HG03457 (cell line): Measurements from ENCODE around the gene LMO4.
A peak's percentile ranks its signal among the peaks of the same experiment; 100 is the strongest.

Experiments used
- ATAC-seq: cut with Tn5 transposase; IDR thresholded peaks from one replicate; pipeline ENCODE4 v1.9.1; 2021; ENCODE audit warnings: moderate number of reproducible peaks; ENCODE audit not compliant: unreplicated experiment

LMO4 gene, protein sequence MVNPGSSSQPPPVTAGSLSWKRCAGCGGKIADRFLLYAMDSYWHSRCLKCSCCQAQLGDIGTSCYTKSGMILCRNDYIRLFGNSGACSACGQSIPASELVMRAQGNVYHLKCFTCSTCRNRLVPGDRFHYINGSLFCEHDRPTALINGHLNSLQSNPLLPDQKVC

DNA sequence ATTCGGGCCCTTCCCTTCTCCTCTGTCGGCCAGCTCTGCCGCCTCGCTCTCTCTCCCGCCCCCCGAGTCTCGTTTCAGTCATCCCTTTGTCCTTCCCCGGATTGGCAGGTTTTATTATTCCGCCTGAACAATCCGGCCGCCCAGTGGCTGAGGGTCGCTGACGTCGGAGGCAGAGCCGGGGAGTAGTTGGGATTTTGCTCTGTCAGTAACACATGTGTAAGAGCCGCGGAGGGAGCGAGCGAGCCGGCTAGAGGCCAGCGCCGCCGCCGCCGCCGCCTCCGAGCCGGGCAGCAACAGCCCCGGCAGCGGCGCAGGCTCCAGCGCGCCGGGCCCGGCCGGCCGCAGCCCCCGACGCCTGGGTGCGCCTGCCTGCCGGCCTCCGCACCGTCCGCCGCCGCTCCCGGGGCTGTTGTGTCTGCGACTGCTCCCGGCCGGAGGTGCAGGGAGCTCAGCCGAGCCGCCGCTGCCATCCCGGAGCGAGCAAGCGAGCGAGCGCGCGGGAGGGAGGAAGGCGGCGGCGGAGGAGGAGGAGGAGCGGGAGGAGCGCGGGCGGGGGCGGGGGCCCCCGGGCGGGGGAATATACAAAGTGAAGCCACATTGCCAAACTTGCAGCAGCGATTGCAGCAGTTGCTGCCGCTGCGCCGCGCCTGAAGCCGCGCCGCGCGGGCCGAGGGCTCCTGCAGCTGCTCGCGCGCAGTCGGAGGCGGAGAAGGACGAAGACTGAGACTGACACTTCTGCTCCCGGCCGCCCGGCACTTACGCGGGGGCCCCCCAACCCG is at the start of gene LMO4:
LMO4 (plus strand) TSS at position 609 of the 779 bp plus-strand sequence. CDS start 3,136 bp downstream, outside the sequence.
- ATAC-seq: peak; percentile 80

DNA sequence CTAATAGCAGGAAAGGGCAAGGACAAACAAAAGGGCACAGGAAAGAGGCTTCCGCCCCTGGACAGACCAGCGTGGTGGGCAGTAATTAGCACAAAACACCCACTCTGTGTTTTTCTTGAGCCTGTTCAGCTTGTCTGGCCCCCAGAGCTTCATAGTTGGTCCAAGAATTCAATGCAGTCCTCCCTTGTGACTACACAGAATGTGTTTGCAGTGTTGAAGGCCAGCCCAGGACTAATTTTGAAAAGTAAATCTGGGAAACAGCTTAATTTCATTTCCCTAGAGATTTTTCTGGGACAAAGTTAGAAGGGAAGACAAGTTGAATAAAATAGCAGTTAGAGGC is 49.2 kb upstream of the LMO4 start:
- ATAC-seq: no peak

DNA sequence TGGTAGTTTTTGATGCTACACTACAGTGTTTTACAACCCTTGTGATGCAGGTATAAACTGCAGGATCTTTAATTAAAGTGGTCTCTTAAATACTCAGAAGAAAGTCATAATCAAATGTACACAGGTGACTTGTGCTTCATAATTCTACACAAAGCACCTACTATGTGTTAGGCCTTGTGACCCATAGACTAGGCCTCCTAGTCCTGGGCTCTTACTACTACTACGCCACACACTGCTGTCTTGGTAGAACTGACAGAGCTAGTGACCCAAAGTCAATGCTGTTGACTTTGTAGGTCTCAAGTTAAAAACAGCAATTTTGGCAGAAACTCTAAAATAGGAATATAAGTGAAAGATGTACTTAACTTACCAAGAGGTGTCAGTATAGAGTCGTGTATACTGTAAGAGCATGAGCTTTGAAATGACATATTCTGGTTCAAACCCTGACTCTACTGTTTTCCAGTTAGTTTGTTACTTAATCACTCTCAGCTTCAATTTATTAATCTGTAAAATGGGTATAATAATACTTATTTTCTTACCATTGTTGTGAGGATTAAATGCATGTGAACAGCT is 48.6 kb upstream of the LMO4 start:
- no peak for ATAC-seq

DNA sequence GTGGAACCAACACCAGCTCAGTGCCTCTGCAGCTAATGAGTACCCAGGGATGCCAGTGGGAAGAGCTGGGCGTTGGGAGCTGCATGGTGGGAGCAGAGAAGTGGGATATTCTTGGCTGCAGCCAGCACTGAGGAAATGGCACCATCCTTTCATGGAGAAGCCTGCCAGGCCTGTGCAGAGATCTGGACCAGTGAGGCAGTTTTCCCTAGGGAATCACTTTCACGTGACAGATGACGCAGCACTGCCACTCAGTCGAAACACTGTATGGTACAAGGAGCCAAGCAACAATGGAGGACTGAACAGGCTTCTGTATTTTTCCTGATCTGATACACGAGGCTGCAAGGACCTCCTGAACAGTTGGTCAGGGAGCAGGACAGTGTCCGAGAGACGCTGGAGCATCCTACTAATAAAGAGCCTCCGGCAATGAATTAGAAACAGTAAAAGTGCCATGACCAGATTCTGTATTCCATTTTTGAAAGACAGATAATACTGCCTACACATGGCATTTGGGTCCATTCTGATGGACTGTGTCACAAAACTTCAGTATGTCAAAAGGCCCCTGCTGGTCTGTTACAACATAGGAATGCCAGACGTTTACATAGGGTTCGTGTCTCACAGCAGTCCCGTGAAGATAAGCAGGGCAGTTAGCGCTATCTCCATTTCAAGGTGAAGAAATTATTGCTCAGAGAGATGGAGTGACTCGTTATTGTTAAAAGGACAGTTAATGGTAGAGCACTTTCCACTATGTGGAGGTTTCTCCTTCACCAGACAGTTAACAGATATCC is 44.0 kb upstream of the LMO4 start:
- ATAC-seq: no peak

DNA sequence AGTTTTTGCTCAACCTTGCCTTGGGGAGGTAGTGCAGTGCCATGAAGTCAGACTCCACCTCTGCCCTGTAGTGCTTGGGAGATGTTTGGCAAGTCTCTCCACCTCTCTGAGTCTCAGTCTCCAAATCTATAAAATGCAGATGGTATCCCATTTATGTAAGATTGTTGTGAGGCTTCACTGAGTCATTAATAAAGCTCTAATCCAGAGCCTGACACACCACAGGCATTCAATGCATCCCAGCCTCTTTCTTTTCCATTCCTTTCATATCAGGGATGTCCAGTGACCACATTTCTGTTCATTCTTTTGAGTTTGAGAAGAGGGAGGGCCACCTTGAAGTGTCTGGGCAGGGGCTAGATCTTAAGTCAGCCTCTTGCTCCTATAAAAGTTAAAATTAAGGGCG is 37.6 kb upstream of the LMO4 start:
- no peak for ATAC-seq

DNA sequence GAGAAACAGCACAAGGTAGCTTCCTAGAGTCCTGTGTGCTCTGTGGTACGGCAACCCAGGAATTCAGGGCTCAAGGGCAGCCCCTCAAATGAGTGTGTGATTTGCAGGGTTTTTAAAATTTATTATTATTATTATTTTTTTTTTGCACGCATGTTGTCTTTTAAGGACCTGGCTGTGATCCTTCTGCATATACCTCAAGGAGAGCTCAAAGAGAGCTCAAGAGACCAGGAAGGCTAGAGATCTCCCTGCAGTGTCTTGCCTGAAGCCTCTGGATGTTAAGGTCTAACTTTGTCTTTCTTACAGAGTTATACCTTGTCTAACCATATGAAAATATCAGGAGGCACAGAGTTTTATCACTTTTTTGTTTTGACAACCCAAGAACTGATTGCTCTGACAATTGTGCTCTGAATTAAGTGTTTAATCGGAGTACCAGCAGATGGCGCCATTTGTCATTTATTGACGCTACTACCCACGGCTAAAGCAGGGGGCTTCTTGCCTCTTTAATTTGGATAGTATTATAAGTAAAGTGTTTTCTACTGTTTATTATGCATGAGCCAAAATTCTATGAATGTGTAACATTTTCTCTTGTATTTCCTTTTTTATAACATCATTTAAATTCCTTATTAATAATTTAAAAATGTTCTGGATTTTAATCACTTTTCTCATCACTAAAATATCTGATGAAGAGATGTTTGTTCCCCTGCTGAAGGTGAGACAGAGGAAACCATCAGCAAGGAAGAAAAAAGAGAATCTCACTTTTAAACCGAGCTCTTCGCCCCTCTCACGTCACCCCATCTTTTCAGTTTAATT is 35.8 kb upstream of the LMO4 start:
- no peak for ATAC-seq

DNA sequence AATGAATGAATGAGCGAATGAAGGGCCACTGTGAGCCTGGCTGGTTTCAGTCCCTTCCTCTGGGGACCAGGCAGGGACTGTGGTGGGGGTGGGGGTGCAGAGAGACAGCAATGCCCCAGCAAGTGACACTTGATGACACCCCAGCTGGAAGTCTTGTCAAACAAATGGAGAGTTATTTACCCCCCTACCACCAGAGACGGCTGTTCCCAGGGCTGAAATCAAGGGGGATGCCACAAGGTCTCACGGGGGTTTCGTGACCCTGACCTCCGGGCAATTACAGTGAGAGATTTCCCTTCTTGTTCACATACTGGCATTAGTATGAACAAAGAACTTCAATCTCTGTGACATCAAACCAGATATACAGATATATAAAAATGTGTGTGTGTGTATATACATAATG is 34.0 kb upstream of the LMO4 start:
- ATAC-seq: no peak

DNA sequence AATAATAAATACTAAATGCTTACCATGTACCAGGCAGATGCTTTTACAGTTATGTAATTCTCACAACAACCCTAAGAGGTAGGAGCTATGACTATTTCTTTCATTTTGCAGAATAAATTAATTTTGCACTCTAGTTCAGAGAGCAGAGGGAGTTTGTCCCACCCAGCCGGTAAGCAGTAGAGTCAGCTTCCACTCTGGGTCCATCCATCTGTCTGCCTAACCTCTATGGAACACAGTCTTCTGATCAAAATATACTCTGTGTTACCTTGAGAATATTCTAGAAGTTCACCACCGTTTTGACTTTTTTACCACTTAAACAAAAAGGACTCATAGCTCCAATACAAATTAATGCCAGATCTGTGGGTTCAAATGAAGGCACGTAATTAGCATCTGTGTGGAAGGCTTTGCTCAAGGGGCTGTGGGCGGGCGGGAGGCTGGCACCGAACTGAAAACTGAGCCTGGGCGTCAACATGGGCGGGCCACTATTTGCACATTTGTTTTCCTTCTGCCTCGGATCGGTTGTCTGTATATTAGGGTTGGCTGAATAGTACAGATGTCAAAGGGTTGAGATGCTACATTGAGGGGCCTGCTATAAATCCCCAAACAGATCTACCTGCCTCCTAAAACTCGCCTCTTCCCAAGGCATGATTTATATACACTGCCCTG is 33.1 kb upstream of the LMO4 start:
- no peak for ATAC-seq

DNA sequence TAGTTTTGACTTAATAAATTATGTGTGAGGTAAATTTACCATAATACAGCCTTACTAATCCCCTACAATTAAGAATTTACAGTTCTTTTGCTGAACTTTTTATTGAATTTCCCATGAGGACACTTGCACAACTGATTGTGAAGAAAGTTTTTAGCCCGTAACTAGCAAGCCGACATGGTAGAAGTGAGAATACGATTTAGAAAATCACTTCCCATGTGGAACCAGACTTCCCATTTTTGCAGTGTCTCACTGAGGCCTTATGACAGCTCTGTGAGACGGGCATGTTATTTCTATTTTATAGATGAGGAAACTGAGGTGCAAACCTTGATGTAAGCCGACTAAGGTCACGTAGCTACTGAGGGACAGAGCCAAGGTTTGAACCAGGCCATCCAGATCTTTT is 32.5 kb upstream of the LMO4 start:
- no peak for ATAC-seq

DNA sequence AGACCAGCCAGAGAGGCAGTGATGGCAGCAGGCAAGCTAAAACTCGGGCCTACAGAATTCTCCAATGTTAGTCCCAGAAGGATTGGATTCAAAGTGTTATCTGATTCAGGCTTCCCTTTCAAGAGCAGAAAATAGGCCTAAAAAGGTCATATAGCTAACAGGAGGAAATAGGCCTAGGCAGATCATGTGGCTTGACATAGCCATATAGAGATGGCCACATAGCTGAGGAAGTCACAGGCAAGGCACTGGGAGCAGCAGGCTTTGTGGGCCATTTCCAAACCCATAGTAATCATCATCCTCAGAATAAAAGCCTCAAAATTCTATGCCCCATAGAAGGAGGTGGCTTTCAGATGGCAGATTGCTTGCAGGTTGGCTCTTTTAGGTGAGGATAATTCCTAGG is 29.0 kb upstream of the LMO4 start:
- no peak for ATAC-seq

DNA sequence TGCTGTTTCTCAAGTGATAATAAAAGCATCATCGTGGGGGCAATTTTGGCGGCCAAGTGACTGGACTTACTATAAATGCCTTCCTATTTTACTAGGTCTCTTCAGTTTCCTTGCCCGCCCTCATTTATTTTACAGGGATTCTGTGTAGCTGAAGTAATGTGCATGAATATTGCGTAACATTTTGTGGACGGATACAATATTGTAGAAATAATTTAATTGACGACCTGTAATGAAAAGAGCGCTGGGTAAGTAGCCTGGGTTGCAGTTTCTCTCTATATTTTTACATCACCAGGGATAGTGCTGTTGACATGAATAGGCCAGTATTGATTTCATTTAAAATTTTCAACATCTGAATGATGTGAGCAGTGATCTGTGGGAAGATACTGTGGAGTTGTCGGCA is 28.1 kb upstream of the LMO4 start:
- no peak for ATAC-seq

DNA sequence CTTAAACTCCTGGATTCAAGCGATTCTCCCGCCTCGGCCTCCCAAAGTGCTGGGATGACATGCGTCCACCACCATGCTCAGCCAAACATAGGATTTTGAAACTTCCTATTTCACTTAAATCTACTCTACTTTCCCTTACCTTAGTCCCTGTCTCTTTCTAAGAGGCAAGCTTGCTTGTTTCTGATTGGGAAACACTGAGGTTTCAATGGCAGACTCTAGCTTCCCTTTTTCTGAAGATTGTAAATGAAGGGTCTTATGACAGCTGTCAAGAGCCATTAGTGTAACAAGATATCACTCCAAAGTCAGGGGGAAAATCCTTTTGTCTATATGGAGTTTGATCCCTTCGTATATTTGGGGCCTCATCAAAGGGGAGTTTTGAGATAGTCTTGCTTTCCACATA is 23.5 kb upstream of the LMO4 start:
- no peak for ATAC-seq

DNA sequence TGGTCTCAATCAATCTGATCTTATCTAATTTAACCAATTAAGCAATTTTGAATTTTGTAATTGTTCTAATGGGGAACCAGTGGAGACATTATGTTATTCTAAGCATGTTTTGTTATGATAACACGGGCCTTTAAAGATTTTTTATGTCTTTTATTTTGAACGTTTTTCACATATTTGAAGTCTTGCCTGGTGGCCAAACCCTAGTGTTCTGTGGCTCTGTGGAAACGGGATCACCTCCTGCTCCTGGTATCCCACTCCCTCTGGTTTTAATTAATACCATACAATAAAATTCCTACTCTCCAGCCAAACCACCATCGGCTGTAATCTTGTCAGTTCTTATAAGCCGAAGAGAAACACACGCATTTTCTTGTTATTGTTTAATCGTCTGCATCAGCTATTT is 22.9 kb upstream of the LMO4 start:
- ATAC-seq: no peak

DNA sequence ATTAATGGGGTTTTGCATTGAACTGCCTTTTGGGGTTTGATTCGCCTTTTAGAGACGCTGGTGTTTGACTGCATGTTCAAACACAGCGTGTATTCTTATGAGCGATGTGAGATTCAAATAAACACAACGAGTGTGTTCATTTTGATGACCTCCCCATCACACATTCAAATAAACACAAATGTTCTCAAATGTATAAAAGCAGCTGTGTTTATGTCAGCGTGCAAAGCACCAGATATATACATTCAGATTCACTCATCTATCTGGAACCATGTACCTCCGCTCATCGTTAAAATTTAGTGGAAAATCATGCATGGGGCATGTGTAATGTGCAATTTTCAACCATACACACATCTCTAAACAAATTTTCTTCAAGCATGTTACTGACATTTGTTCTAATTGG is 21.4 kb upstream of the LMO4 start:
- no peak for ATAC-seq

DNA sequence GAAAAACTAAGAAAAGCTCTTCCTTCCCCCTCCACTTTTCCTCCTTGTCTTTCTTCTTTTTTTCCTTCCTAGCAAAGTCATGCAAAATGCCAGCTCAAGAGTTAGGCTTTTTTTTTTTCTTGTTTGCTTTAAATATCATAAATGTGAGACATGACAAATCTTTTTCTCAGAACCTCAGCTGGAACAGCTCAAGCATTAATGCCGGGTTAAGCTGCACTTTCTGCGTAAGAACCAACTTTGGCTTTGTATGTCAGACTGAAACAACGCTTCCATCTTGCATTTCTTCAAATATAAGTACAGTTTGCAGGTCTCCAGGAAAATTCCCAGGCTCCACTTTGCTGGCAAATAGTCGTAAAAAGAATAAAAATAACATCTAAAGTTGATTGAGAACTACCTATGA is 20.7 kb upstream of the LMO4 start:
- ATAC-seq: no peak

DNA sequence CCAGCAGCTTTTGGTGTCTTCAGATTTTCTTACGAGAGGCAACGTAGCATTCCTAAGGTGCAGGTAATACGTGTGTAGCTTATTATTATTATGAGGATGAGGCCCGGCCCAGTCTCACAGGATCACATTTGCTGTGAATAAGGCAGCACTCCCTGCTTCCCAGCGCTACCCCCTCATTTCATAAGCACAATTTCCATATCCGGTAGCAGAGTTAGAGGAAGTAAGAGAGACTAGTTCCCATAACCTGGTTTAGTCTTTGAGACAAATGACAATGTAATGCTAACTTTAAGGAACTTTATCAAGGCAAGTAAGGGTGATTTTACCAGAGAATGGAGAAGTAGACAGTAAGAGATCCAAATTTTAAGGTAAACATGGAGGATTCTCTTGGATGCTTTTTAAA is 14.6 kb upstream of the LMO4 start:
- ATAC-seq: no peak

DNA sequence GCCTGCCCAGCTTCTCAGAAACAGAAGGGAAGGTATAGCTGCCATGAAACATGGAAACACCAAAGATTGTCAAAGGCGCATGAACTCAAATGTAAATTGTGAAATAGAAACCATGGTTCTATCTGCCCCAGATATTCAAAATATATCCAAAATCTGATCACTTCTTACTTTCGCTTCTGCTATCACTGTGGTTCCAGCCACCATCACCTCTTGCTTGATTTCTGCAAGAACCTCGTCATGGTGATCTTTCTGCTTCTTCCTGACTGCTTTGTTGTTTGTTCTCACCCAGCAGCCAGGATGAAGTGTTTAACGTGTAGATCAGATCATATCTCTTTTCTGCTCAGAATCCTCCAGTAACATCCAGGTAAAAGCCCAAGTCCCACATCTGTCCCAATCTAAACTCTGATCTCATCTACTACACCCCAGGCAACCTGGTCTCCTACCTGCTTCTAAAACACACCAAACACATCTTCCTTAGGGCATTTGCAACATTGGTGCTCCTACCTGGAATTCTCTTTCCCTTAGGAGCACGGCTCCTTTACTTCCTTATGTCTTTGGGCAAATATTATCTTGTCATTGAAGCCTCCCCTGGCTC is 10.5 kb upstream of the LMO4 start:
- ATAC-seq: no peak

DNA sequence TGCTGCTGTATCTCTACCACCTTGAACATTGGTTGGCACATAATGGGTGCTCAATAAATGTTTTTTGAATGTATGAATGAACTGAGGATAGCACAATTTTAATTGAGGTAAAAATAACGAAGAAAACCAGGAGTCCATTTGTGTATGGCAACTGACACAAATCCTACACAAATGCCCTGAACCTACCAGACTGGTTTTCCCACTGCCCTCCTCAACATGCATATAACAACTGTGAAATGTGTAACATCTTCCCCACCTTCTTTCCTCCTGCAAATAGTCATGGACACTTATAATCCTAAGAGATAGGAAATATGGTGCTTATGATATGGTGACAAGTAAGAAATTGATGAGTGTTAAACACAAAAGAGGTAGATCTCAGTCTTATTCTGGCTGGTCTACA is 9.9 kb upstream of the LMO4 start:
- no peak for ATAC-seq

DNA sequence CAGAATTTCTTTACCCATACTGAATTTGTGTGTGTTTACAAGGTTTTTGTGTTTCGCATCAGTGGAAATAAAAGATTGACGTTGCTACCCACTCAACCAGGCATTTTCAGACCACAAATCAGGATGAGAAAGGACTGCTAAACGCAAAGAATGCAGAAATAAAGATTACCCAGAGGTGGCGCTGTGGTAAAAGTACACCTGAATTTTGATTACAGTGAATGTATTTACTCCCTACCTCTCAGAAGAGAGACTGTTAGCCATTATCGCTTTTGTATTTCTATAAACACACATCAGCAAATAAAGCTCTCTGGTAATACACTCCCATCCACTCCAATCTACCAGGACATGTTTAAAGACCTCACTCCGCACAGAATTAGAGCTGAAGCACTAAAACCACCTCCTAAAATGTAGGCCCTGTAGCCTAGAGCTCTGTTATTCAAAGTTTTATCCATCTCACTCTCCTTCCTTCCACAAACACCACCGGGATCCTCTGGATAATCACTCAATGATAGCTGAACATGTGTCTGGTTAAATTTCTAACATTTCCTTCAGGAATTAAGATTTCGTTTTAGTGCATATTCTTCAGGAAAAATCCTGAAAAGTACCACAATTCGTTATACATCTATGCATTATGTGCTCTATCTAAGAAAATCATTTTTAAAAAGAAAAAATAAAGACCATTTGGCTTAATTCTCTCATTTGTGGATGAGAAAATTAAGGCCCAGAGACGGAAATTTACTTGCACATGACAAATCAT is 2.5 kb upstream of the LMO4 start:
- ATAC-seq: no peak
